ENCODE results near the gene TIGD3. TPM values are rescaled to one million over a fixed set of nuclear protein-coding genes. Genes with fewer than 3 reads are reported as not detected.

The TIGD3 gene
- total RNA-seq, 1 experiment from 2014 or later: 1.3 TPM

GRCh38 chr11:65314501-65315203, 39.9 kb upstream of the TIGD3 start, which contains the start of gene CDC42EP2:
TSS of gene CDC42EP2 (plus strand) at chr11:65314866. CDS start at chr11:65320899, 6,033 bp downstream.
- H2AFZ ChIP-seq (ENCODE audit: low read length): peak within 1 kb of the TSS; percentile 65
- H4K20me1 ChIP-seq (ENCODE audit: low read length): peaks cover 5% of the 10 kb centered on the region; the same call in 1 of the 2 replicates
- H3K4me2 ChIP-seq (ENCODE audit: low read length): peak within 1 kb of the TSS; percentile 94
- POLR2A ChIA-PET (ENCODE audit: unreplicated experiment): interaction anchor here (0.6 to 1.6 kb wide), 5 partner anchors 19 to 218 kb away, joined by 3 to 10 read pairs (median 3); partner anchors contain the start of gene DPF2
- intact Hi-C loops (cut with micrococcal nuclease): loop anchor here (10.0 kb wide), 1 partner anchor 130 kb away; the partner anchor contains the start of gene CAPN1
- H3K27me3 ChIP-seq (ENCODE audit: low read length): no peaks in the 10 kb centered on the region
- DNase-seq (peak; percentile 94), ATAC-seq (peak; percentile 67)
- CTCF ChIA-PET: interaction anchor here (0.9 to 4.3 kb wide), 4 partner anchors 16 to 40 kb away, joined by 5 to 266 read pairs (median 18); partner anchors contain the start of gene DPF2
- peak within 1 kb of the TSS; percentile 84 for H3K9ac ChIP-seq (ENCODE audit: low read length)
- H3K27ac ChIP-seq (ENCODE audit: low read length): peak within 1 kb of the TSS; percentile 87
- H3F3A ChIP-seq (ENCODE audit: low read length, unreplicated experiment): peaks cover 5% of the 10 kb centered on the region
- peaks cover 3% of the 10 kb centered on the region; the same call in 1 of the 2 replicates for H3K36me3 ChIP-seq (ENCODE audit: low read depth, low read length)
- BruUV-seq (replicated peaks): no TSS peak
- peak within 1 kb of the TSS; percentile 72 for H3K4me3 ChIP-seq (ENCODE audit: low read length)
- H3K79me2 ChIP-seq (ENCODE audit: low read length): peaks cover 48% of the 10 kb centered on the region
- TF ChIP-seq EZH2phosphoT487 (IDR thresholded peaks at IDR 0.05; ENCODE audit: borderline replicate concordance, low read length) (no peak), CTCF (conservative IDR thresholded peaks at IDR 0.05; ENCODE audit: low read depth, low read length) (no peak)
- no peaks in the 10 kb centered on the region for H3K9me3 ChIP-seq (ENCODE audit: low read length)
- H3K9me2 ChIP-seq (replicated peaks; ENCODE audit: low read length): no peaks in the 10 kb centered on the region
- H3K4me1 ChIP-seq (ENCODE audit: insufficient read depth, low read length): peaks cover 36% of the 10 kb centered on the region

GRCh38 chr11:65315204-65315865, 39.2 kb upstream of the TIGD3 start:
- Histone ChIP-seq H4K20me1 (ENCODE audit: low read length) (peaks cover 9% of the 10 kb centered on the region), H3K4me1 (ENCODE audit: insufficient read depth, low read length) (peaks cover 36% of the 10 kb centered on the region), H3K9me2 (replicated peaks; ENCODE audit: low read length) (no peaks in the 10 kb centered on the region), H3K79me2 (ENCODE audit: low read length) (peaks cover 55% of the 10 kb centered on the region), H3F3A (ENCODE audit: low read length, unreplicated experiment) (peaks cover 5% of the 10 kb centered on the region), H3K36me3 (ENCODE audit: low read depth, low read length) (peaks cover 8% of the 10 kb centered on the region; the same call in 1 of the 2 replicates), H3K9me3 (ENCODE audit: low read length) (no peaks in the 10 kb centered on the region), H2AFZ (ENCODE audit: low read length) (peak overlapping the region; percentile 65), H3K4me3 (ENCODE audit: low read length) (peak overlapping the region; percentile 72), H3K27ac (ENCODE audit: low read length) (peak overlapping the region; percentile 87), H3K27me3 (ENCODE audit: low read length) (no peaks in the 10 kb centered on the region), H3K4me2 (ENCODE audit: low read length) (peak overlapping the region; percentile 94), H3K9ac (ENCODE audit: low read length) (peak overlapping the region; percentile 84)
- peak; percentile 82 for DNase-seq
- CTCF ChIA-PET: interaction anchor here (0.9 to 4.3 kb wide), 4 partner anchors 15 to 41 kb away, joined by 5 to 266 read pairs (median 18); partner anchors contain the start of gene DPF2
- peak; percentile 25 for ATAC-seq
- no TSS peak for BruUV-seq (replicated peaks)
- intact Hi-C loops (cut with micrococcal nuclease): loop anchor here (10.0 kb wide), 1 partner anchor 131 kb away; the partner anchor contains the start of gene CAPN1
- POLR2A ChIA-PET (ENCODE audit: unreplicated experiment): interaction anchor here (0.7 to 1.6 kb wide), 5 partner anchors 13 to 40 kb away, joined by 3 to 10 read pairs (median 3); partner anchors contain the start of gene DPF2
- TF ChIP-seq EZH2 (IDR thresholded peaks at IDR 0.05; ENCODE audit: low read length, unreplicated experiment) (no peak), CTCF (conservative IDR thresholded peaks at IDR 0.05; ENCODE audit: low read depth, low read length) (peak; percentile 99)
